AG04450 (cell line): ENCODE measurements around the gene NKRF. TPM values are rescaled to one million over a fixed set of nuclear protein-coding genes. Genes with fewer than 3 reads are reported as not detected.

Source experiments
- CTCF ChIA-PET: fragments of 300-600, 350-600 bp; formaldehyde crosslinking; extraction: SDS; loops from one replicate; lab custom pipeline; 2022; ENCODE audit warnings: antibody characterized with exemption, inconsistent platforms; lab: Charles Lee
- POLR2A ChIA-PET: fragments of 350-600 bp; formaldehyde crosslinking; extraction: SDS; loops from one replicate; lab custom pipeline; 2021; ENCODE audit warnings: antibody characterized with exemption, inconsistent platforms; lab: Yijun Ruan, JAX
- DNase-seq: peaks from one replicate; pipeline ENCODE4 v3.0.0-alpha.2; 2011; ENCODE audit warnings: low read depth, low spot score
- H3K27ac ChIP-seq: one replicate; pipeline ENCODE4 v1.5.1; 2012; ENCODE audit warnings: low read depth, low read length, control low read depth
- H3K27me3 ChIP-seq: one replicate; pipeline ENCODE4 v1.6.0; 2012; ENCODE audit warnings: low read length; ENCODE audit not compliant: control insufficient read depth, insufficient read depth
- H3K4me3 ChIP-seq: 2 replicates; pipeline ENCODE4 v1.5.1; 2011; ENCODE audit warnings: mild to moderate bottlenecking, low read depth, low read length, control low read depth
- H3K9me3 ChIP-seq: 2 replicates; pipeline ENCODE4 v1.5.1; 2012; ENCODE audit warnings: low read length; ENCODE audit not compliant: control insufficient read depth, insufficient read depth
- CTCF ChIP-seq: IDR thresholded peaks from 2 replicates; pipeline ENCODE4 v1.5.1; 2011; ENCODE audit warnings: low read depth, low read length, control low read depth, inconsistent platforms
- polyA minus RNA-seq: library from RNA; depleted of rRNA, polyadenylated mRNA; stranded (reverse); fragments of >200 nt; gene quantifications from 2 replicates; pipeline ENCODE4 v1.2.3, GENCODE V29; 2011; rRNA and poly(A)+ RNA removed
- polyA plus RNA-seq: library from polyadenylated mRNA; depleted of rRNA; stranded (reverse); fragments of >200 nt; gene quantifications from 2 replicates; pipeline ENCODE4 v1.2.3, GENCODE V29; 2011; rRNA removed

NKRF gene
- polyA plus RNA-seq = 5.0 and 6.4 TPM in 2 replicates
- polyA minus RNA-seq = 4.1 and 5.9 TPM in 2 replicates

GRCh38 chrX:119606280-119607017 lies at the start of gene NKRF:
Gene NKRF (minus strand): TSS chrX:119606424.
- peak within 1 kb of the TSS; percentile 85 for H3K27ac ChIP-seq
- peak within 1 kb of the TSS; percentile 90 for H3K4me3 ChIP-seq
- no peak for TF ChIP-seq CTCF
- DNase-seq = peak; percentile 75
- H3K27me3 ChIP-seq = no peaks in the 10 kb centered on the region
- POLR2A ChIA-PET = interaction anchor here (0.5 to 1.2 kb wide), 6 partner anchors 25 to 326 kb away, joined by 3 to 4 read pairs (median 3); no protein-coding TSS in a partner anchor
- CTCF ChIA-PET = interaction anchor here (1.0 to 1.1 kb wide), 2 partner anchors 91 to 118 kb away, joined by 3 to 4 read pairs; no protein-coding TSS in a partner anchor
- H3K9me3 ChIP-seq = no peaks in the 10 kb centered on the region

- CTCF ChIA-PET = interaction anchor here (3.3 kb wide), 1 partner anchor 75 kb away, joined by 10 read pairs; no protein-coding TSS in a partner anchor
- DNase-seq = peak; percentile 29
- Histone ChIP-seq H3K27ac (no peak overlapping the region), H3K27me3 (no peaks in the 10 kb centered on the region), H3K4me3 (no peak overlapping the region), H3K9me3 (no peaks in the 10 kb centered on the region)
- POLR2A ChIA-PET = interaction anchor here (1.0 kb wide), 1 partner anchor 136 kb away, joined by 6 read pairs; the partner anchor contains the start of gene RPL39
- no peak for TF ChIP-seq CTCF
Observed at GRCh38 chrX:119655125-119655524, 48.9 kb upstream of the NKRF start.

GRCh38 chrX:119654112-119654531 lies 47.9 kb upstream of the NKRF start:
- TF ChIP-seq CTCF = no peak
- H3K27me3 ChIP-seq = no peaks in the 10 kb centered on the region
- no peak overlapping the region for H3K27ac ChIP-seq
- H3K4me3 ChIP-seq = no peak overlapping the region
- DNase-seq = no peak
- ChIA-PET POLR2A (no interaction called here), CTCF (interaction anchor here (3.3 kb wide), 1 partner anchor 76 kb away, joined by 10 read pairs; no protein-coding TSS in a partner anchor)
- no peaks in the 10 kb centered on the region for H3K9me3 ChIP-seq

GRCh38 chrX:119648421-119648775 lies 42.2 kb upstream of the NKRF start:
- ChIA-PET POLR2A (no interaction called here), CTCF (no interaction called here)
- no peaks in the 10 kb centered on the region for H3K27me3 ChIP-seq
- no peak for DNase-seq
- no peak for TF ChIP-seq CTCF
- H3K4me3 ChIP-seq = no peak overlapping the region
- no peaks in the 10 kb centered on the region for H3K9me3 ChIP-seq
- H3K27ac ChIP-seq = no peak overlapping the region
